K562 (cell line): ENCODE results near the gene TIMM44. TPM values are rescaled to one million over a fixed set of nuclear protein-coding genes. Genes with fewer than 3 reads are reported as not detected.

ENCODE experiments used
- CXXC5 ChIP-seq: fragments of 250-450 bp; sonication (Bioruptor Pico); IDR thresholded peaks from 2 replicates; pipeline ENCODE4 v1.8.0; 2022; ENCODE audit warnings: inconsistent platforms, mild to moderate bottlenecking, moderate library complexity
- FOXM1 ChIP-seq, 2 experiments: fragments of 450-650 bp in 1 of 2; sonication (generic) in 1 of 2; formaldehyde crosslinking in 1 of 2; IDR thresholded peaks; 2 replicates each; pipeline versions ENCODE4 v1.6.1 to v1.9.0; 2017 to 2022; ENCODE audit warnings: low read depth in 2 of 2, mild to moderate bottlenecking in 2 of 2, missing genetic modification reagents in 1 of 2, moderate library complexity in 1 of 2
- MAX ChIP-seq: sonication (generic); formaldehyde crosslinking; IDR thresholded peaks from 2 replicates; pipeline ENCODE4 v1.9.0; 2022; ENCODE audit warnings: mild to moderate bottlenecking, missing genetic modification reagents
- OTX1 ChIP-seq: fragments of 450-650 bp; formaldehyde crosslinking; IDR thresholded peaks from 2 replicates; pipeline ENCODE4 v1.4.0; 2022; ENCODE audit warnings: mild to moderate bottlenecking
- POLR2AphosphoS2 ChIP-seq: IDR thresholded peaks from 2 replicates; pipeline ENCODE4 v1.6.1; 2012; ENCODE audit warnings: low read length, improper control_type of control experiment
- REST ChIP-seq, 2 experiments: fragments of 450-650 bp; formaldehyde crosslinking in 1 of 2; IDR thresholded peaks; 2 replicates each; pipeline versions ENCODE4 v1.4.0 to v1.6.1; 2014 to 2020; ENCODE audit warnings: mild to moderate bottlenecking in 2 of 2, borderline replicate concordance in 1 of 2, low read depth in 1 of 2
- SMAD2 ChIP-seq: fragments of 150-350 bp; IDR thresholded peaks from 2 replicates; pipeline ENCODE4 v1.6.1; 2014; ENCODE audit warnings: low read depth, mild to moderate bottlenecking, low read length
- SMARCA4 ChIP-seq: fragments of 450-650 bp; IDR thresholded peaks from 2 replicates; pipeline ENCODE4 v1.6.1; 2016
- SP1 ChIP-seq: sonication (generic); formaldehyde crosslinking; IDR thresholded peaks from 2 replicates; pipeline ENCODE4 v1.8.1; 2022; ENCODE audit warnings: mild to moderate bottlenecking, missing genetic modification reagents
- TEAD1 ChIP-seq, 2 experiments: fragments of 450-650 bp in 1 of 2; sonication (generic) in 1 of 2; formaldehyde crosslinking; IDR thresholded peaks; 2 replicates each; pipeline versions ENCODE4 v1.4.0 to v1.8.0; 2020 to 2022; ENCODE audit warnings: mild to moderate bottlenecking in 2 of 2, missing genetic modification reagents in 1 of 2
- TEAD2 ChIP-seq: fragments of 450-650 bp; IDR thresholded peaks from 2 replicates; pipeline ENCODE4 v1.6.1; 2016; ENCODE audit warnings: missing genetic modification characterization, control low read depth, missing compliant biosample characterization
- THRA ChIP-seq: fragments of 450-650 bp; IDR thresholded peaks from 2 replicates; pipeline ENCODE4 v1.6.1; 2017; ENCODE audit warnings: mild to moderate bottlenecking, moderate library complexity
- ZBTB9 ChIP-seq: fragments of 450-650 bp; formaldehyde crosslinking; IDR thresholded peaks from 2 replicates; pipeline ENCODE4 v1.4.0; 2020; ENCODE audit warnings: mild to moderate bottlenecking, moderate library complexity
- ZNF282 ChIP-seq: sonication (generic); formaldehyde crosslinking; IDR thresholded peaks from 2 replicates; pipeline ENCODE4 v1.8.1; 2023; ENCODE audit warnings: missing genetic modification reagents
- ZNF76 ChIP-seq: fragments of 250-450 bp; sonication (Bioruptor Pico); IDR thresholded peaks from 2 replicates; pipeline ENCODE4 v1.4.0; 2020; ENCODE audit warnings: mild to moderate bottlenecking, moderate library complexity, borderline replicate concordance
- ZNF764 ChIP-seq: fragments of 250-450 bp; sonication (Bioruptor Pico); IDR thresholded peaks from 2 replicates; pipeline ENCODE4 v1.4.0; 2020; ENCODE audit warnings: low read depth, mild to moderate bottlenecking, moderate library complexity
- polyA plus RNA-seq, 8 experiments: library from polyadenylated mRNA; depleted of rRNA in 4 of 8; stranded (reverse) in 5 of 8; unstranded in 3 of 8; fragments of >200 nt; fragmentation: Nextera tagmentation in 2 of 8; fragmentation: Illumina TruSeq in 1 of 8; extraction: Ambion mirVana in 2 of 8; extraction: Trizol in 1 of 8; gene quantifications; 2 replicates each; pipeline versions ENCODE4 v1.2.1 to v1.2.3, GENCODE V29; 2011 to 2014; ENCODE audit warnings: inconsistent platforms in 1 of 8, missing spikeins in 1 of 8
- total RNA-seq, 7 experiments: library from RNA; depleted of rRNA in 6 of 7; stranded (reverse); fragments of >200 nt in 6 of 7; fragmentation: Illumina TruSeq in 2 of 7; extraction: Trizol in 2 of 7; gene quantifications; 2 replicates each; pipeline versions ENCODE4 v1.2.1 to v1.2.3, GENCODE V29; 2011 to 2021; ENCODE audit warnings: low replicate concordance in 1 of 7

The TIMM44 gene
- total and polyA plus RNA-seq, 9 of the 15 experiments (the other 6 are each of a cell fraction or from before 2014, with no cell fraction given): 10.3 to 231 (median 89.3) TPM

- TF ChIP-seq ZBTB9 (CRISPR knock-in tag) (peak; percentile 73; the same call in 1 of the 2 replicates), SP1 (peak; percentile 61; the same call in 1 of the 2 replicates), ZNF764 (CRISPR knock-in tag) (0 out of 2 replicates have a peak, but pooled peaks have one; percentile 29), CXXC5 (CRISPR knock-in tag) (no peak), ZNF282 (CRISPR knock-in tag) (no peak), FOXM1 (IDR thresholded peaks at IDR 0.05; ENCODE audit: low read depth) (no peak), FOXM1 (CRISPR knock-in tag; IDR thresholded peaks at IDR 0.05; ENCODE audit: low read depth) (no peak), TEAD2 (no peak), OTX1 (CRISPR knock-in tag) (no peak), REST (IDR thresholded peaks at IDR 0.05; ENCODE audit: borderline replicate concordance) (no peak), REST (CRISPR knock-in tag; IDR thresholded peaks at IDR 0.05; ENCODE audit: low read depth) (peak; percentile 77), TEAD1 (CRISPR knock-in tag; IDR thresholded peaks at IDR 0.05) (no peak), ZNF76 (CRISPR knock-in tag) (no peak), SMARCA4 (no peak), POLR2AphosphoS2 (peak; percentile 98; the same call in 1 of the 2 replicates), SMAD2 (no peak), MAX (CRISPR knock-in tag) (no peak), THRA (no peak)
Measured at GRCh38 chr19:7926021-7926726, 17.3 kb downstream of the TIMM44 start, which contains the start of gene CTXN1 (continued).
